ENCODE data around the gene TEAD1. TPM values are rescaled to one million over a fixed set of nuclear protein-coding genes. Genes with fewer than 3 reads are reported as not detected.

The TEAD1 gene
- total and polyA plus RNA-seq, 7 experiments from 2014 or later = 0.02 to 0.22 (median 0.07) TPM; not detected in 4

GRCh38 chr11:12686246-12687060 lies 12.2 kb downstream of the TEAD1 start:
- no peaks in the 10 kb centered on the region for H3K9me3 ChIP-seq (ENCODE audit: control insufficient read depth in 2 of 3, low read length in 3 of 3)
- Mint-ChIP-seq H3K4me1 (no peaks in the 10 kb centered on the region), H3K36me3 (peaks cover 0 to 12% (median 0%) of the 10 kb centered on the region in 5 donors), H3K27ac (no peak overlapping the region), H3K9me3 (peaks cover 0 to 7% (median 0%) of the 10 kb centered on the region in 11 donors), H3K4me3 (no peak overlapping the region), H3K27me3 (peaks cover 68 to 89% (median 84%) of the 10 kb centered on the region in 5 donors)
- H3K4me3 ChIP-seq (ENCODE audit: low read length) = no peak overlapping the region
- ChIA-PET CTCF (no interaction called here), POLR2A (no interaction called here)
- no peaks in the 10 kb centered on the region for H3K4me1 ChIP-seq (ENCODE audit: control insufficient read depth in 2 of 2, insufficient read depth in 2 of 2, low read length in 2 of 2)
- ATAC-seq (no peak), DNase-seq (no peak)
- intact Hi-C loops (cut with micrococcal nuclease) = no loop called here
- no peaks in the 10 kb centered on the region for H3K36me3 ChIP-seq (ENCODE audit: control insufficient read depth in 2 of 3, insufficient read depth in 3 of 3, low read length in 3 of 3)
- H3K27me3 ChIP-seq (ENCODE audit: control insufficient read depth in 2 of 2, insufficient read depth in 2 of 2, low read length in 2 of 2) = peaks cover 0 to 3% of the 10 kb centered on the region in 2 donors
- no peak overlapping the region for H3K27ac ChIP-seq (ENCODE audit: low read depth, low read length)

GRCh38 chr11:12687216-12687623 lies 13.0 kb downstream of the TEAD1 start:
- Histone ChIP-seq H3K9me3 (ENCODE audit: control insufficient read depth in 2 of 3, low read length in 3 of 3) (no peaks in the 10 kb centered on the region), H3K4me3 (ENCODE audit: low read length) (no peak overlapping the region), H3K36me3 (ENCODE audit: control insufficient read depth in 2 of 3, insufficient read depth in 3 of 3, low read length in 3 of 3) (no peaks in the 10 kb centered on the region), H3K27ac (ENCODE audit: low read depth, low read length) (no peak overlapping the region), H3K27me3 (ENCODE audit: control insufficient read depth in 2 of 2, insufficient read depth in 2 of 2, low read length in 2 of 2) (peaks cover 0 to 3% of the 10 kb centered on the region in 2 donors), H3K4me1 (ENCODE audit: control insufficient read depth in 2 of 2, insufficient read depth in 2 of 2, low read length in 2 of 2) (no peaks in the 10 kb centered on the region)
- Mint-ChIP-seq H3K4me3 (no peak overlapping the region), H3K4me1 (no peaks in the 10 kb centered on the region), H3K27ac (no peak overlapping the region), H3K27me3 (peaks cover 64 to 86% (median 78%) of the 10 kb centered on the region in 5 donors), H3K36me3 (peaks cover 0 to 8% (median 0%) of the 10 kb centered on the region in 5 donors), H3K9me3 (peaks cover 0 to 5% (median 0%) of the 10 kb centered on the region in 11 donors)
- ATAC-seq (no peak), DNase-seq (no peak)
- ChIA-PET CTCF (no interaction called here), POLR2A (no interaction called here)
- intact Hi-C loops (cut with micrococcal nuclease) = no loop called here

- Mint-ChIP-seq H3K9me3 (peaks cover 0 to 4% (median 0%) of the 10 kb centered on the region in 11 donors), H3K27me3 (peaks cover 61 to 82% (median 73%) of the 10 kb centered on the region in 5 donors), H3K27ac (no peak overlapping the region), H3K36me3 (peaks cover 0 to 5% (median 0%) of the 10 kb centered on the region in 5 donors), H3K4me3 (no peak overlapping the region), H3K4me1 (no peaks in the 10 kb centered on the region)
- intact Hi-C loops (cut with micrococcal nuclease) = no loop called here
- ChIA-PET POLR2A (no interaction called here), CTCF (no interaction called here)
- Histone ChIP-seq H3K27me3 (ENCODE audit: control insufficient read depth in 2 of 2, insufficient read depth in 2 of 2, low read length in 2 of 2) (peaks cover 0 to 3% of the 10 kb centered on the region in 2 donors), H3K36me3 (ENCODE audit: control insufficient read depth in 2 of 3, insufficient read depth in 3 of 3, low read length in 3 of 3) (no peaks in the 10 kb centered on the region), H3K27ac (ENCODE audit: low read depth, low read length) (no peak overlapping the region), H3K9me3 (ENCODE audit: control insufficient read depth in 2 of 3, low read length in 3 of 3) (no peaks in the 10 kb centered on the region), H3K4me1 (ENCODE audit: control insufficient read depth in 2 of 2, insufficient read depth in 2 of 2, low read length in 2 of 2) (no peaks in the 10 kb centered on the region), H3K4me3 (ENCODE audit: low read length) (no peak overlapping the region)
- no peak for DNase-seq
- ATAC-seq = no peak
Measured at GRCh38 chr11:12687740-12688139, 13.5 kb downstream of the TEAD1 start.

- H3K27ac Mint-ChIP-seq = no peak overlapping the region
- peaks cover 63 to 83% (median 74%) of the 10 kb centered on the region in 5 donors for H3K27me3 Mint-ChIP-seq
- CTCF ChIA-PET = no interaction called here
- peaks cover 0 to 8% (median 5%) of the 10 kb centered on the region in 7 donors for H3K4me1 Mint-ChIP-seq
- peaks cover 3 to 6% of the 10 kb centered on the region in 2 donors for H3K27me3 ChIP-seq (ENCODE audit: control insufficient read depth in 2 of 2, insufficient read depth in 2 of 2, low read length in 2 of 2)
- peaks cover 0 to 5% (median 0%) of the 10 kb centered on the region in 5 donors for H3K36me3 Mint-ChIP-seq
- POLR2A ChIA-PET = no interaction called here
- no peaks in the 10 kb centered on the region for H3K9me3 ChIP-seq (ENCODE audit: control insufficient read depth in 2 of 3, low read length in 3 of 3)
- H3K4me3 Mint-ChIP-seq = no peak overlapping the region
- H3K4me1 ChIP-seq (ENCODE audit: control insufficient read depth in 2 of 2, insufficient read depth in 2 of 2, low read length in 2 of 2) = peaks cover 0 to 5% of the 10 kb centered on the region in 2 donors
- H3K9me3 Mint-ChIP-seq = peaks cover 0 to 4% (median 0%) of the 10 kb centered on the region in 11 donors
- no peaks in the 10 kb centered on the region for H3K36me3 ChIP-seq (ENCODE audit: control insufficient read depth in 2 of 3, insufficient read depth in 3 of 3, low read length in 3 of 3)
- no peak overlapping the region for H3K4me3 ChIP-seq (ENCODE audit: low read length)
- intact Hi-C loops (cut with micrococcal nuclease) = no loop called here
- ATAC-seq (no peak), DNase-seq (no peak)
- H3K27ac ChIP-seq (ENCODE audit: low read depth, low read length) = no peak overlapping the region
Measured at GRCh38 chr11:12689029-12689755, 15.0 kb downstream of the TEAD1 start.

- Histone ChIP-seq H3K4me1 (ENCODE audit: control insufficient read depth in 2 of 2, insufficient read depth in 2 of 2, low read length in 2 of 2) (peaks cover 0 to 5% of the 10 kb centered on the region in 2 donors), H3K27me3 (ENCODE audit: control insufficient read depth in 2 of 2, insufficient read depth in 2 of 2, low read length in 2 of 2) (peaks cover 3 to 6% of the 10 kb centered on the region in 2 donors), H3K36me3 (ENCODE audit: control insufficient read depth in 2 of 3, insufficient read depth in 3 of 3, low read length in 3 of 3) (no peaks in the 10 kb centered on the region), H3K4me3 (ENCODE audit: low read length) (no peak overlapping the region), H3K9me3 (ENCODE audit: control insufficient read depth in 2 of 3, low read length in 3 of 3) (no peaks in the 10 kb centered on the region), H3K27ac (ENCODE audit: low read depth, low read length) (no peak overlapping the region)
- intact Hi-C loops (cut with micrococcal nuclease) = no loop called here
- H3K27me3 Mint-ChIP-seq = peaks cover 65 to 84% (median 73%) of the 10 kb centered on the region in 5 donors
- POLR2A ChIA-PET = no interaction called here
- CTCF ChIA-PET = no interaction called here
- peaks cover 0 to 8% (median 6%) of the 10 kb centered on the region in 7 donors for H3K4me1 Mint-ChIP-seq
- ATAC-seq (no peak), DNase-seq (no peak)
- no peak overlapping the region for H3K27ac Mint-ChIP-seq
- peaks cover 0 to 5% (median 0%) of the 10 kb centered on the region in 5 donors for H3K36me3 Mint-ChIP-seq
- peaks cover 0 to 4% (median 0%) of the 10 kb centered on the region in 11 donors for H3K9me3 Mint-ChIP-seq
- no peak overlapping the region for H3K4me3 Mint-ChIP-seq
Measured at GRCh38 chr11:12690663-12691062, 16.4 kb downstream of the TEAD1 start.

- Histone ChIP-seq H3K27ac (ENCODE audit: low read depth, low read length) (no peak overlapping the region), H3K4me3 (ENCODE audit: low read length) (no peak overlapping the region), H3K36me3 (ENCODE audit: control insufficient read depth in 2 of 3, insufficient read depth in 3 of 3, low read length in 3 of 3) (no peaks in the 10 kb centered on the region), H3K4me1 (ENCODE audit: control insufficient read depth in 2 of 2, insufficient read depth in 2 of 2, low read length in 2 of 2) (peaks cover 0 to 5% of the 10 kb centered on the region in 2 donors), H3K9me3 (ENCODE audit: control insufficient read depth in 2 of 3, low read length in 3 of 3) (no peaks in the 10 kb centered on the region), H3K27me3 (ENCODE audit: control insufficient read depth in 2 of 2, insufficient read depth in 2 of 2, low read length in 2 of 2) (peaks cover 0 to 6% of the 10 kb centered on the region in 2 donors)
- Mint-ChIP-seq H3K4me1 (peaks cover 0 to 8% (median 6%) of the 10 kb centered on the region in 7 donors), H3K27me3 (peaks cover 69 to 85% (median 75%) of the 10 kb centered on the region in 5 donors), H3K9me3 (peaks cover 0 to 4% (median 0%) of the 10 kb centered on the region in 11 donors), H3K27ac (no peak overlapping the region), H3K36me3 (peaks cover 0 to 5% (median 0%) of the 10 kb centered on the region in 5 donors), H3K4me3 (no peak overlapping the region)
- ATAC-seq = no peak
- DNase-seq = no peak
- POLR2A ChIA-PET = no interaction called here
- intact Hi-C loops (cut with micrococcal nuclease) = no loop called here
- CTCF ChIA-PET = no interaction called here
Measured at GRCh38 chr11:12691473-12691872, 17.3 kb downstream of the TEAD1 start.

Measured in naive thymus-derived CD4-positive, alpha-beta T cell (primary cell).